ENCODE results near the gene RAET1G.

Gene RAET1G

GRCh38 chr6:149904661-149905370, 18.1 kb downstream of the RAET1G start:
- no peak for DNase-seq (ENCODE audit: low read depth, low spot score)
- in situ Hi-C loops (cut with HindIII; ENCODE audit: low sequenced_read_pairs): no loop called here
- TF ChIP-seq CTCF (IDR thresholded peaks at IDR 0.05; ENCODE audit: low read depth, low read length): no peak
- H3K4me3 ChIP-seq (ENCODE audit: low read depth, low read length): no peak overlapping the region

- TF ChIP-seq CTCF (IDR thresholded peaks at IDR 0.05; ENCODE audit: low read depth, low read length): no peak
- no peak overlapping the region for H3K4me3 ChIP-seq (ENCODE audit: low read depth, low read length)
- no peak for DNase-seq (ENCODE audit: low read depth, low spot score)
- in situ Hi-C loops (cut with HindIII; ENCODE audit: low sequenced_read_pairs): no loop called here
Measured at GRCh38 chr6:149903938-149904611, 18.8 kb downstream of the RAET1G start.

GRCh38 chr6:149901444-149902140, 21.3 kb downstream of the RAET1G start:
- TF ChIP-seq CTCF (IDR thresholded peaks at IDR 0.05; ENCODE audit: low read depth, low read length): no peak
- in situ Hi-C loops (cut with HindIII; ENCODE audit: low sequenced_read_pairs): no loop called here
- DNase-seq (ENCODE audit: low read depth, low spot score): no peak
- H3K4me3 ChIP-seq (ENCODE audit: low read depth, low read length): no peak overlapping the region

- no peak for TF ChIP-seq CTCF (IDR thresholded peaks at IDR 0.05; ENCODE audit: low read depth, low read length)
- in situ Hi-C loops (cut with HindIII; ENCODE audit: low sequenced_read_pairs): no loop called here
- H3K4me3 ChIP-seq (ENCODE audit: low read depth, low read length): no peak overlapping the region
- DNase-seq (ENCODE audit: low read depth, low spot score): no peak
Measured at GRCh38 chr6:149900620-149901443, 22.1 kb downstream of the RAET1G start.

- H3K4me3 ChIP-seq (ENCODE audit: low read depth, low read length): no peak overlapping the region
- in situ Hi-C loops (cut with HindIII; ENCODE audit: low sequenced_read_pairs): no loop called here
- no peak for DNase-seq (ENCODE audit: low read depth, low spot score)
- TF ChIP-seq CTCF (IDR thresholded peaks at IDR 0.05; ENCODE audit: low read depth, low read length): no peak
Measured at GRCh38 chr6:149899926-149900619, 22.8 kb downstream of the RAET1G start.

Measured in astrocyte of the spinal cord (primary cell).